HCEC 1CT (cell line): ENCODE results near the gene SLX4IP.
A peak's percentile ranks its signal among the peaks of the same experiment; 100 is the strongest.

Source experiments
- DNase-seq: peaks from one replicate; pipeline ENCODE4 v3.0.0-alpha.2; 2017

Gene SLX4IP

DNA sequence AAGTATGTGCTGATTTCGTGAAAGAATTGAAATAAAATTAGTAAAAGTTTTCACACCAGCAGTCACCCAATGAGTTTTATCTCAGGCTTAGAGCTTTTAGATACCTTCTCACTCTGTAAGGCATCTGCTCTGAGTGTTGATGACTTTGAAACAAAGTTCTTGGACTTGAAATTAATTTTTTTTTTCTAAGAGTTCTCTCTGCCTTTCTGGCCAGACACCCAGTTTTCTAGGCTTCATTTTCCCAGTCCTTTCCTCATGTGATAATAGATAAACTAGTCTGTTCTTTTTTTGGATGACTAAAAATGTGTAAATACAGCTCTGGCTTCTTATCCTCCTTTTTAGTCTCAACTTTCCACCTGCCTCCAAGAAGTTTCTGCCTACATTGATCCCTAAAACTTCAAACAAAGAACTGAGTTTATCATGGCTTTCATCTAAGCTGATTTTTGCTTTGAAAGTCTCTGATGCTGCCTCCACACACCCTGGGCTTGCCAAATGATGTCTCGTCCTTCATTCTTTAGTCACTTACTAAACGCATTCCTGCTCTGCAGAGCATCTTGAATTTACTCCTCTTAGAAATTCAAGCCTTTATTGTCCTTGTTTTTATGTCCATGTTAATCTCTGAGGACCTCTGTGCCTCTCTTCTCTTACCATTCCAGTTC, 32.7 kb downstream of the SLX4IP start:
- DNase-seq, result no peak

DNA sequence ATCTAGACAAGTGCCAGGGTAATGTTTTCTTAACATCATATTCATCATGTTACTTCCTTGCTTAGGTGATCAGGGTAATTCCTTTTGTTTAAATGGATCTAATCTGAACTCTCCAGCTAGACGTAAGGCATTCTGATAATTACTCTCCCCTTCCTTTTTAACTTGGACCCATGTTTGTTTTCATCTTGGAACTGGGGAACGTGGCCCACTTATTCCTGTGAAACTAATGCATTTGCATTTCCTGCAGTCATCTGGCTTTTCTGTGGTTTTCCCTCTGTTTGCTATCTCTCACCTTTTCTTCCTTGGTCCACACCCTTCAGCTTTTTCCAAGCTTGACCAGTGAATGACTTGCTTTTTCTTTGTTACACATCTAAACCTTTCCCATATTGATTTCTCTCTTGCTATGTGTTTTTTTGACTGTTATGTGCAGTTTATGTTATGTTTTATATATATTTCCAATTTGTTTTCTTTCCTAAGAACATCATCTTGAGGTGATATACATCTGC, 33.3 kb downstream of the SLX4IP start:
- no peak for DNase-seq

DNA sequence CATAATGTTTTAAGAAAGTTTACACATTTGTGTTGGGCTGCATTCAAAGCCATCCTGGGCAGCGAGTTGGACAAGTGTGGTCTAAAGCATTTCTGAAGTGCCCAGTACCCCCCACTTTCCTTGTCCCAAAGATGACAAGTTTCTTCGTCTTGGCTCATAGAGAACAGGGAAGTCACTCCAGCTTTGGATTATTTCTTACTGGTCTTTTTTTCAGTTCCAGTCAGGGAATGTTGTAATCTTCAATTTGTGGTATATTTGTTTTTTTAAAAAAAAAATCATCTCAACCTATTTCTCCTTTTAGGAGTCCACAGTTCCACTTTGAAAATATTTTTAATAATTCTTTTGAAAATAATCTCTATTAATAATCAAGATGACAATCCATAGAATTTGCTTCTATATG, 34.0 kb downstream of the SLX4IP start:
- DNase-seq, result no peak

DNA sequence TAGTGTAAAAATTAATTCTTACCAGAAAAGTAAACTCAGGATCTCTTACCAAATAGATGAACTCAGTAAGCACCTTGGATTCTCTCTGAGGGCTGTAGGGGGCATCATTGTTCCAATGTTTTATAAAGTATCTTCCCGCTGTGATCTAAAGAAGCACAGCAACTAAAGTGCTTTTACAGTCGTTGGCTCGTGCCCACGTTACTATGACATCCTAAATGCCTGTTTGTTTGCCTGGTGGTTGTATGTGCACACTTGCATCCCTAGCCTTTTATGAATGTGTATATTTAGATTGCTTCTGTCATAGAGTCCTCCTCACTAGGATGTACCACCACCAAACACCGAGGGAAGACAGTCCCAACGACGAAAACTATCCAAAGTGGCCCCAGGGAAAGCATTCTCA, 34.5 kb downstream of the SLX4IP start:
- DNase-seq, result peak; percentile 79

DNA sequence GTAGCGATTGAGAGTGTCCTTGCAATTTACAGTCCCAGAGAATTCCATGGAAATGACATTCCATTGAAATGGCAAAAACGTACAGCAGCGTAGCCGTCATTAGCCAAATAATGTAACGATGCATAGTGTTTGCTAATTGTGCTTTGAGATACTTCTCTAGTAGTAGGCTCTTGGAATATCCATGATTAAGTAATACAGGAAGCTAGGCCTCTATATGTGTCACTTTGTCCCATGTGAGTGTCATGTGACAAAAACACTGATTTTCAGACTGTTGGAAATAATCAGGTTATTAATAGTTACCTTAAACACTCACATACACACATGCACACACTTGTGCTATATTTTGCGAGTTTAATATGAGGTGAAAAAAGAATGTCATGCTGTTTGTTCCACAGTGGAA, 35.2 kb downstream of the SLX4IP start:
- no peak for DNase-seq

DNA sequence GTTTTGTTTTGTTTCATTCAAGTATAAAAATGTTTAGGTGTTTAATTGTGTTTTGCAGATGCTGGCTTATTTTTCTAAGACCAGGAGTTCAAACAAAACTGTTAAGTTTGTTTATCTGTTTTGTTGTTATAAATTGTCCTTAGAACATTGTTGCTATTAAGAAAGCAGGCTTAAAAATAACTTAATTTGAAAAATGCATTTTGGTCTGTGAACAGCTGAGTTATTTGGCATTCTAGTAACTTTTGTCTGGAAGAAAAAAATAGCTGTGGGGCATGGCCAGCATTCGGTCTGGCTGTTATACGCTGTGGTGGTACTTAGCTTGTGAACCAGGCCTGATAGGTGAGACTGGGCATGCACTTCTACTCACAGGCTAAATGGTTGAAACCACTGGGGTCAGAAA, 37.8 kb downstream of the SLX4IP start:
- no peak for DNase-seq

DNA sequence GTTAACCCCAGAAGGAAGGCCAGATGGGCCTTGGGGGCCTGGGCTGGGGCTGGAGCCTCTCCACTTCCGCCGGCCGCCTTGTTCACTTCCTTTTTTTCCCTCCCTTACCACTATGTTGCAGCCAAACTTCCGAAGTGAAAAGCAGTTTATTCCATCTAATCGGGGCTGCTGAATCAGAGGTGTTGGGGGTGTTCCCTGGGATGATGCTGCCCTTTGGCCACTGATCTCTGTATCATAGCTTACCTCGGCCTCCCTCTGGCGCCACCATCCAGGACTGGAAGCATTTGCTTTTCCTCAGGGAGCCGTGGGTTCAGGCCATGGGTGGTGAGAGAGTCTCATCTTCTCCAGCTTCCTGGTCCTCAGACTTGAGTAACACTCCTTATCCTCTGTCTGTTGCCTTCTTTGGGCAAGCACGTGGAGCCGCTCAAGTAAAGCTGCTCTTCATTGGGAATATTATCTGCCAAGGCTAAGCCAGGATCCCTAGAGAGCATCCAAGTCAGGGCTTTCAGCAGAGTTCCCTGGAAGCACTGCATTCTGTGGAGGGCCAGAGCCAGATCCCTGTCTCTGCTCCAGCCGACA, 39.6 kb downstream of the SLX4IP start:
- DNase-seq, result no peak

DNA sequence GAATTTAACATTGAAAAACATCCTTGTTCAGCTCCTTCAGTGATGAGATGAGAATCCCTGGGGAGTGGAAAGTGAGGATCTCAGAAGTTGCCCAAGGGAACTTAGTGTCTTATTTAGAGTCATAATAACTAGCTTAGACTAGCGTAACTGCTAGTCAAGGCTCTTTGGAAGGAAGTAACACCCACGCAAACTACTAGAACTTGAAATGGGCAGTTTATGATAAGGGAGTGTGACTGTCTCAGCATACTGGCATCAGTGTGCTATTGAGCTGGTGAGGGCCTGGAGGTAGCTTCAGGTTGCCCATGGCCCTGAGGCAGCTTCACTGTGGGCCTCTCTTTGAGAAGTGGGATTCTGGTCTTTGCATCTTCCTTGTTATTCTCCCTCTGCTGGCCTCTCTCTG, 40.1 kb downstream of the SLX4IP start:
- DNase-seq, result no peak

DNA sequence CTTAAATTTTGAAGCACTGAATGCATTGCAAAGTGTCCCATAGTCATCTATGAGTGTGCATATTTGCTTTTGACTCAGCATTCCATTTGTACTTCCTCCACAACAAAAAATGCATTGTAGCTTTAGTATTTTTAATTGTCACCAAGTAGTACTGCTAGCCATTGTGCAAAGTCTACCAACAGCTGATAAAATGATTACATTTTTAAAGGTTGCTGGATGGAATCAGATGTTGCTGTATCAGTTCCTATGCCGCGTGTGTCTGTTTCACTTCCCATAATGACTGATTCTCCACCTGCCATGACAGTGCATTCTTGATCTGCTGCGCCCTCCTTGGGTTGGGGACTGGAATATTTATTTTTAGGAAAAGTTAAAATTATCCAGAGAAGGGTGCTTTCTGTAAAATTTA, 41.2 kb downstream of the SLX4IP start:
- DNase-seq, result peak; percentile 31

DNA sequence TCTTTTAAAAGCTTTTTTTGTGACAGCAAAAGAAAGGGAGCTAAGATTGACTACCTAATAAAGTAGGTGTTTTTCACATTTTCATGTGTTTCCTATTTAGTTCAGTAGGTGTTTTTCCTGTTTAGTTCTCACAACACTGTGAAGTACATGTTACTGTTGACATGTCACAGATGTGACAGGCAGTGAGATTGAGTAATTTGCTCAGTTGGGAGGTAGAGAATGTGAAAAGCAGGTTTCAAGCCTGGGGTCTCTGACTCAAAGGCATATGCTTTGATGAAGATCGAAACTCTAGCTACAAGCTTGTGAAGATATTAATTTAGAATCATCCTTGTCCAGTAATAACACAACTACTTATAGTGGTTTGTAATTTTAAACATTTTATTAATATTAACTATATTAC, 43.1 kb downstream of the SLX4IP start:
- no peak for DNase-seq

DNA sequence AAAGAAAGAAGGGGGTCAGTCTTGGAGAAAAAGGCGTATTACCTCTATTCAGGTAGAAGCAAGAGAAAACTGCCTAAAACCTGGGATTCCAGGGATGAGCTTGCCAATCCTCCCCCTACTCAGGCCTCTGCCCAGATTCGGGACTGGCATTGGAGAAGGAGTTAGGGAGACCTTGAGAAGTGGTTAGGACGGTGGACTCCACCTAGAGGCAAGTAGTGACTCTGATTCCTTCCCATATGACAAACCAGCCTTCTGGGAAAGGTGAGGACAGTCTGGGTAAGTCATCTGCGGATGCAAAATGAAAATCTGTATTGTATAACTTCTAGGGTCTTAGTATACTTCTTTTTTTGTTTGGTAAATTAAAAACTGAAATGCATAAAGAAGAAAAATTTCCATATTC, 43.8 kb downstream of the SLX4IP start:
- DNase-seq, result no peak

DNA sequence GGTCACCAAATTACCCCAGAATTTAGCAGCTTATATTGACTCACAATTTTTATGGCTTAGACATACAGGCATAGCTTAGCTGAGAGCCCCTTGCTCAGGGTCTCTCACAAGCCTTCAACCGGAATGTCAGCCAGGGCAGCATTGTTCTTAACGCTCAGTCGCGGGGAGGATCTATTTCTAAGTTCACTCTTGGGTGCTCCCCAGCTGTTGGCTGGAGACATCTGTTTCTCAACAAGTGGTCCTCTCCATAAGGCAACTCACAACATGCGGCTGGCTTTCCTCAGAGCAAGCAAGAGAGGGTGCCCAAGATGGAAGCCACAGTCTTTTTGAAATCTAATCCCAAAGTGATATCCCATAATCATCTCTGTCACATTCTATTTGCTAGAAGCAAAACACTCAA, 46.6 kb downstream of the SLX4IP start:
- DNase-seq, result no peak

DNA sequence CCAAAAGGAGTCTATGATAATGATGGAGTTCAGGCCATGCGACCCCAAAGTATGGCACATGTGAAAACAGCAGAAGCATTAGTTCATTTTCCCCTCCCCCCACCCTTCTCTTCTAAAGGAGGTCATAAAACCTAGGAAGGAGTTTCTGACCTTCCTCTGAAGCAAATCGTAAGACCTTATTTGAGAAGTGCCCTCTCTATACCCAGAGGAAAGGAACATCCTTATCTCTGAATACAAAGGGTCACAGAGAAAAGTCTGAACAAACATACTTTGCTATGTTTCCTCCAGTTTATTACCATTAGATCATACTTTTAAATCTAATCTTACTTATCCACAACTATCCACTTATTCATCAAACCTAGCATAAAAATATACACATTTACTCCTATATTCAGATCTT, 48.6 kb downstream of the SLX4IP start:
- no peak for DNase-seq

DNA sequence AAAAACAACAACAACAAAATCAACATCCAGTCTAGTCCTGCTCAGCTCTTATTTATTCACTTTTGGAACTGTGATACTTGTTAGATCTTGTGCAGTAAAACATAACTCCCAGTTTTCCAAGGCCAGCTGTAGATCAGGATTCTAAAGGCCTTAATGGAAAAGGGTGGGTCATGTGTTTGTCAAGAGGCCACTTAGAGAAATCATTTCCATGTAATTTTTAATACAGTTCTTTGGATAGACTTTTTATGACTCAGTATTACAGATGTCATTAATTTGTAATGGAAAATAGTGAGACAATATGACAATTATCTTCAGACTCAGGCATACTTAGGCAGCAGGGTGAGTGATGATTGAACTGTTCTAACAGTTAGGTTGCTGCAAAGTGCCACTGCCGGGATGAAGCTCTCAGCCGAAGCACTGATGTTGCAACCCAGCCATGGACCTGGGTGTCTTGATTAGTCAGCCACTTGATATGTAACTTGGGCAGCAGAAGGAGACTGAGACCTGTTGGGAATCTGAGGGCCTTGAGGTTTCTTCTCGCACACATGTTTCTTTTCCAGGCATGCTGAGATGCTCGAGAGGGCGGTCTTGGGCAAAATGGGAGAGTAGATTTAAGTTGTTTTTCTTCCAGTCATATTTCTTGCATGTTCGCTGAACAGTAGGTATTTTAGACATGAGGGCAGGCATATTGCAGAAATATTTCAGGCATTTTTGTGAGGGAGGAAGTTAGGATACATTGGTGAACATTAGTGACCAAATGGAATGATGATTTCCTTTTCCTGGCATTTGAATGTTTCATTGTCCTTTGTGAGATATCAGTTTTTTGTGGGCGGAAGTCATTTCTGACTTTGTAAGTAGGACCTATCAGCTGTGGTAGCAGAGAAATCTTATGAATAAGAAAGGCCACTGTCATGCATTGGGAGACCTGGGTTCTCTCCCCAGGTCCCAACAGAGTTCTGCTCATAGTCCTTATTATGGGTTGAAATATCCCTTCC, 52.3 kb downstream of the SLX4IP start:
- DNase-seq, result no peak

DNA sequence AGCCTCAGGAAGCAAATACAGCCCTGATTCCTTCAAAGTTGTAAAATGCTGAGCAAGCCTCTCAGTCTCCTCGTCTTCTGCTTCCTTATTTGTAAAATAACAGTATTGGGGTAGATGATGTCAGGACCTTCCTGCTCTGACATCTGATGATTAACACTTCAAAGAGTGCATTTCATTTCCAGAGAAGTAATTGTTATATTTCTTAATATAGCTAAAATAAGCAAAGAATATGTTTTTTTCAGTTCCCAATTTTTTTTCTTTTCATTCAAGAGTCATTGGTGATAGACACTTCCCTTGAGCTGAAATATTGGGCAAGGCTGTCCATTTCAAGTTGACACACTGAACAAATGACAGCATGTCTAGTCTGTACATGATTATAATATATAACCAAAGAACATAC, 53.4 kb downstream of the SLX4IP start:
- no peak for DNase-seq

DNA sequence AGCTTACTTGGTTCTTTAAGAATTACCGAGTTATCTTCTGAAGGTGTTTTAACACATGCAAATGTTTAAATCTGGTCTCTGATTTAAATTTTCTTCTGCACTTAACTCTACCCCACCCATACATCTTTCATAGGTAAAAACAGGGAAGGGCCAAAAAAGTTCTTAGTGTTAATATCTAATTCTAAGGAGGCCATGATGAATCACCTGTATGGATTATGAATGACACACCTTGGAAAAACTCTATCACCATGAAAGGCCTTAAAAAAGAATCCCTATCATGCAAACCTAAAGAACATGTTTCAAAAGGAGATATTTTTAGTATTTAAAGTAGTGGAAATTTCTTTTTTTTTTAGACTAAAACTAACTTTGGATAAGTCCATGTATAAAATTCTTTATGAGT, 54.7 kb downstream of the SLX4IP start:
- DNase-seq, result no peak

DNA sequence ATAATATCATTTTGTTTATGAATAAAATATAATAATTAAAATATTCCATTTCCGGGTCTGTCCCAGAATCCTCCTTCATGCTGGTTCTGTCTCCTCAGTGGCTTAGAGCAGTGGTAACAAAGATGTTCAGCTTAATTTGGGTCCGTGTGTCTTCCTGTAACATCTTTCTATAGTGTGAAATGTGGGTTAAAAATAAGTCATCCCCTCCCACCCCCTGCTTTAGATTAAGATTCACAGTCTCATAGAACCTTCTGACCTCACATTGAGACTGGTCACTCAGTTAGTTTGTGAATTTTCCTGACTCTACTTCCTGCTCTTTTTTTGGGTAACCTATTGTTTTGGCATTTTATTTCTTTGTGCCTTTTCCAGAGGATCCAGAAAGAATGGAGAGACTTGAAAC, 55.2 kb downstream of the SLX4IP start:
- no peak for DNase-seq

DNA sequence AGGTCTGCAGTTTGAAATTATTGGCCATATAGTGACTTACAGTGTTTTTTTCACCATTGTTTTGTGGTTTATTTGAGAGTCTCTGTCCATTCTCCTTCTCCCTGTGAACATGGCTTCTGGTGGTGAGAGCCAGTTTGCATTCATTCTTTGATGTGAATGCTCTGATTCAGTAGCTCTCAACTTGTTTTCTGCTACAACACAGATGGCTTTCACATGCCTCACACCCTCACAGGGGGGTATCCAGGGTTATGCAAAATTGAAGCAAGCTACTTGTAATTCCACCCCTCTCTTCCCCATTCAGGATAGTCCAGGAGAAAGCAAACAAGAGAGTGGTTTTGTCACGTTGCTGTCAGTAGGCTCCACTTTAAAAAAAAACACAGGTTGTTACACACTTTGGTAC, 55.6 kb downstream of the SLX4IP start:
- DNase-seq, result no peak

DNA sequence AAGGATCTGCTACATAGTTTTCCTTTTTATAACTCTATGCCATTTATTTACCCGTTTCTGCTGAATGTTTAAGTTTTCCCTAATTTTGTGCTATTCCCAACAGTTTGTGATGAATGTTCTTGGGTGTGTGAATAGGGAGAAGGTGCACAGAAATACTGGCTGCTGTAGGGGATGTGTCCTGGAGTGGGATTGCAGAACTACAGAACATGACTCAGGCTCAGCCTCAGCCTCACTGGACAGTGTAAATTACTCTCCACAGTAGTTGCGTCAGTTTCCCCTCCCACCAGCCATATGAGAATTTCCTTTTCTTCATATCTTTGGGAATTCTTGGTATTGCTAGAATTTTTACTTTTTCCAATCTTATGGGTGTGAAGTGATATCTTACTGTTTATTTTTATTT, 57.0 kb downstream of the SLX4IP start:
- peak; percentile 25 for DNase-seq

DNA sequence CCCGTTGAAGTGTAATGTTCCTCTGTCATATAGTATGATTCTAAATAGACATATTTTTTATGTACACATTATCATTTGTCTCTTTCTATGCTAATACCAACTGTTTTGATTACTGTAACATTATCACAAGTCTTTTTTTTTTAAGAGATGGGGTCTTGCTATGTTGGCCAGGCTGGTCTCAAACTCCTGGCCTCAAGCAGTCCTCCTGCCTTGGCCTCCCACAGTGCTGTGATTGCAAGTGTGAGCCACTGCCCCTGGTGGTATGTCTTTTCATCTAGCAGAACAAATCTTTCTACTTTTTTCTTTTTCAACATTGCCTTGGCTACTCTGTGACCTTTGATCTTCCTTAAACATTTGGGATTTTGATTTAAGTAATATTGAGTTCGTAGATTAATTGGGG, 57.7 kb downstream of the SLX4IP start:
- no peak for DNase-seq

DNA sequence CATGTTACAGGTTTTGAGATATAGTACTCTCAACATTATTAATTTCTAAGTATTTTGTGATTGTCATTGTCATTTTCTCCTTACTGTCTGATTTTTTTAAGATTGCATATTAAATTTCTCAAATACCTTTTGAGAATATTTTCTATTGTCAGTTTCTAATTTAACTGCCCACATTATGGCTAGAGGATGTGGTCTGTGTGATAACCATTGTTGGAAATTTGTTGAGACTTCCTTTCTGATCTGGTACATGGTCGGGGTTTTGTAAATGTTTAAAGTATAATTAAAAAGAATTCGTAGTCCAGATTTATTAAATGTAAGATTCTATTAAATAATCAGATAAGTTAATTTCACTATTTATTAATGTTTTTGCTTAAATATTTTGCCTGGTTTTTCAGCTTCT, 60.1 kb downstream of the SLX4IP start:
- no peak for DNase-seq

DNA sequence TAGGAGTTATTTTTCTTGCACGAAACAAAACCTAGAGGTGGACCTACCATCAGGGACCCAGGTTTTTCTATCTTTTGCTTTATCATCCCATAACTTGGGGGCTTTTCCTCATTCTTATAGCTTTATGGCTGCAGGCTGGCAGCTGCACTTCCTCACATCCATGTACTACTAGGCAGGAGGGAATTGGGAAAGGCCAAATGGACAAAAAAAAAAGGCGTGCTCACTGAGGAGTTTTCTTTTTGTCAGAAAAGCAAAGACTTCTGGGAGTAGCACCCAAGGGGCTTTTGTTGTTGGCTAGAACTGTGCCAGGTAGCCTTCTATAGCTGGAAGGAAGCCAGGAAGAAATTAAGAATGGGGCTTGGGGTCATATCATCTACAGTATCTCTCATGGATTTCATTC, 61.4 kb downstream of the SLX4IP start:
- DNase-seq, result no peak

DNA sequence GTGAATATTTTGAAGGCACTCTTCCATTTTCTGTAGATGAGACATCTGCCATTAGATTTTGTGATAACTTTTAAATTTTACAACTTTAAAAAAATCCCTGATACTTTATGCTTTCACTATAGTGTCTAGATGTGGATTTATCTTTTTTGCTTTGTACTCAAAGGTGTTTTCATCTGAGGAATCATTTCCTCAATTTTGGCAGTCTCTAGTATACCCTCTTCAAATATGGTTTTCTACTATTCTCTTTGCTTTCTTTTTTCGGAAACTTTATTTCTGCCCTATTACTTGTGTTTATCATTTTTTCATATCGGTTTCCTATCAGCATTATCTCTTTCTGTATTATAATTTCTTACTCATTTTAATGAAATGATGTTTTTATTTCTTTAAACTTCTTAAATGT, 62.2 kb downstream of the SLX4IP start:
- DNase-seq, result no peak

DNA sequence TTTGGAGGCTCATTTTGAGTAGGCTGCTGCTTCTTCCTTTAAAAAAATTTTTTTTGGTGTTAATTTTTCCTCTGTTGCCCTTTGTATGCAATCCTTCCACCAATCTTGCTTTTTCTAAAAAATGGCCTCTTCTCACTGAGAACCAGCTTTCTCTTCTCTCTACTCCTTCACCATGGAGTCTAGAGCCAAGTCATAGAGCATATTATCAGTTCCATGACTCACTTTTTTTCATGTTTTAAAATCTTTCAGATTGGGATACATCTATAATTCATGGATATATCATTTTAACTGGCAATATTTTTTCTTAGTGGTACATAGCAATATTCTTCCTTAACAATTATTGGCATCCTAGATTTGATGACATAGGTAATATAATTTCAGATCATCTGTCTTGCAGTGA, 62.7 kb downstream of the SLX4IP start:
- no peak for DNase-seq
